GM08714 (cell line): ENCODE results near the gene GLI1.
"Not testable (repeated sequence)": the region's sequence is repeated elsewhere in the genome, so short reads cannot be mapped to it uniquely, and the experiment has no call there.

Source experiments
- H3K4me3 ChIP-seq: fragments of 200-500 bp; sonication (Bioruptor generic); 2 replicates; pipeline ENCODE4 v1.5.1; 2014; ENCODE audit warnings: mild to moderate bottlenecking, low read length, inconsistent platforms
- ZNF274 ChIP-seq: IDR thresholded peaks from 2 replicates; pipeline ENCODE4 v1.6.1; 2012; ENCODE audit warnings: mild to moderate bottlenecking, low read depth, low read length

GLI1 gene

DNA sequence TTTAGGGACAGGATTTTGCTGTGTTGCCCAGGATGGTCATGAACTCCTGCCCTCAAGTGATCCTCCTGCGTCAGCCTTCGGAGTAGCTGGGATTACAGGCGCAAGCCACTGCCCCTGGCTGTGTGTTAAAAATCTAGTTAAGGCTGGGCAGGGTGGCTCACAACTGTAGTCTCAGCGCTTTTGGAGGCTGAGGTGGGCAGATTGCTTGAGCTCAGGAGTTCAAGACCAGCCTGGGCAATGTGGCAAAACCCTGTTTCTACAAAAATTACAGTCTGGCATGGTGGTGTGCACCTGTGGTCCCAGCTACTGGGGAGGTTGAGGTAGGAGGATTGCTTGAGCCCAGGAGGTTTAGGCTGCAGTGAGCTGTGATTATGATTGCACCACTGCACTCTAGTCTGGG, 51.6 kb downstream of the GLI1 start:
- TF ChIP-seq ZNF274: no peak
- H3K4me3 ChIP-seq: no peak overlapping the region

DNA sequence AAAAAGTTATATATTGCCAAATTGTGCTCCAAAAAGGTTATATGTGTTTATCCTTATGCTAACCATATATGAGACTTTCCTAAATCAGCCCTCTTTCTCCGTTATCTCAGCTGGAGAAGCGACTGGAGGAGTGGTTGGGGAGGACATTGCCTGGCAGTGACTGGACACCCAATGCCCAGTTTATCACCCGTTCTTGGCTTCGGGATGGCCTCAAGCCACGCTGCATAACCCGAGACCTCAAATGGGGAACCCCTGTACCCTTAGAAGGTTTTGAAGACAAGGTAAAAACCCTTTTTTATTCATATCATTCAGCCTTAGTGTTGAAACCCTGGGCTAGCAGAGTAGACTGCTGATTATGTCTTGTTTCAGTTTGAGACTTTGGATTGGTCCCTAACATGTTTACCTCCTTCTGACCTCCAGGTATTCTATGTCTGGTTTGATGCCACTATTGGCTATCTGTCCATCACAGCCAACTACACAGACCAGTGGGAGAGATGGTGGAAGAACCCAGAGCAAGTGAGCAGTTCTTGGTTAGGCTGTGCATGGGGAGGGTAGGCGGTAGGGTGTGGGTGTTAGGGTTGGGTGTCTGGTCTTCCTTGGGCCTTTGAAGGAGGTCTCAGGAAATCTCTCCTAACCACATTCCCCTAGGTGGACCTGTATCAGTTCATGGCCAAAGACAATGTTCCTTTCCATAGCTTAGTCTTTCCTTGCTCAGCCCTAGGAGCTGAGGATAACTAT, 52.2 kb downstream of the GLI1 start:
- no peak overlapping the region for H3K4me3 ChIP-seq
- no peak for TF ChIP-seq ZNF274

DNA sequence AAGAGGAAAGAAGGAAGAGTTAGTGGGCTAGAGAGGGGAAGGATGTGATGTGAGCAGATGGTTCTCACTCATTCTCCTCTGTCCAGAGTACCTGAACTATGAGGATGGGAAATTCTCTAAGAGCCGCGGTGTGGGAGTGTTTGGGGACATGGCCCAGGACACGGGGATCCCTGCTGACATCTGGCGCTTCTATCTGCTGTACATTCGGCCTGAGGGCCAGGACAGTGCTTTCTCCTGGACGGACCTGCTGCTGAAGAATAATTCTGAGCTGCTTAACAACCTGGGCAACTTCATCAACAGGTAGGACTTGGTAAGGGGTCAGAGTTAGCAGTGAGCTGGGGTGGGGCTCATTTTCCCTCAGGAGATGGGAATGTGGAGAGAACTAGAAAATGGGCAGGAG, 53.1 kb downstream of the GLI1 start:
- no peak overlapping the region for H3K4me3 ChIP-seq
- TF ChIP-seq ZNF274: no peak

DNA sequence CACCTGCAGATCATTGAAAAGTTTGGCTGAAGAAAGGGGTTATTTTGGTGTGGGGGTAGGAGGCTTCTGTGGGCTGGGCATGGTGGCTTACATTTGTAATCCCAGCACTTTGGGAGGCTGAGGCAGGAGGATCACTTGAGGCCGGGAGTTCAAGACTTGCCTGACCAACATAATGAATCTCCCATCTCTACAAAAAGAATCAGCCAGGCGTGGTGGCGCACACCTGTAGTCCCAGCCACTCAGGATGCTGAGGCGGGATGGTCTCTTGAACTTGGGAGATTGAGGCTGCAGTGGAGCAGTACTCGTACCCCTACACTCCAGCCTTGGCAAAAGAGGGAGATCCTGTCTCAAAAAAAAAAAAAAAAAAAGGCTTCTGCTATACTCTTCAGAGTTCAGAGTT, 53.7 kb downstream of the GLI1 start:
- no peak for TF ChIP-seq ZNF274
- H3K4me3 ChIP-seq: no peak overlapping the region

DNA sequence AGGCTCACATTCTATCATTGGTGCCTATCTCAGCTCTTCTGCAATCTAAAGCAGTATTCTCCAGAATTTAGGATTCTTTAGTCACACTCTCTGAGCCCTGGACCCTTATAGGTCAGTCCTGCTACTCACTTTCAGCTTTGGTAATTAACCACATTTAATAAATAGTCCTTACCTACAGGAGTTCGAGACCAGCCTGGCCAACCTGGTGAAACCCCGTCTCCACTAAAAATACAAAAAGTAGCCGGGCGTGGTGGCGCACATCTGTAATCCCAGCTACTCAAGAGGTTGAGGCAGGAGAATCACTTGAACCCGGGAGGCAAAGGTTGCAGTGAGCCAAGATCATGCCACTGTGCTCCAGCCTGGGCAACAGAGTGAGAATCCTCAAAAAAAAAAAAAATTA, 54.1 kb downstream of the GLI1 start:
- not testable (repeated sequence) for H3K4me3 ChIP-seq

DNA sequence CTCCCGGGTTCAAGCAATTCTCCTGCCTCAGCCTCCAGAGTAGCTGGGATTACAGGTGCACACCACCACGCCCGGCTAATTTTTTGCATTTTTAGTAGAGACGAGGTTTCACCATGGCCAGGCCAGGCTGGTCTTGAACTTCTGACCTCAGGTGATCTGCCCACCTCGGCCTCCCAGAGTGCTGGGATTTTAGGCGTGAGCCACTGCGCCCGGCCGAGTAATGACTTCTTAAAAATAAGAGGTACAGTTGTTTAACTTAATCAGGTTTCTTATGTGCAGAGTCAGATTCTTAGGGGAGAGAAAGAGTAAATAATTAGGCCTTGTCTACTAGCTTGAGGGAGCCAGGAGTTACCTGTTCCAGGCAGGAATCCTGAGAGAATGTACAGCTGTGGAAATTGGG, 54.7 kb downstream of the GLI1 start:
- not testable (repeated sequence) for H3K4me3 ChIP-seq

DNA sequence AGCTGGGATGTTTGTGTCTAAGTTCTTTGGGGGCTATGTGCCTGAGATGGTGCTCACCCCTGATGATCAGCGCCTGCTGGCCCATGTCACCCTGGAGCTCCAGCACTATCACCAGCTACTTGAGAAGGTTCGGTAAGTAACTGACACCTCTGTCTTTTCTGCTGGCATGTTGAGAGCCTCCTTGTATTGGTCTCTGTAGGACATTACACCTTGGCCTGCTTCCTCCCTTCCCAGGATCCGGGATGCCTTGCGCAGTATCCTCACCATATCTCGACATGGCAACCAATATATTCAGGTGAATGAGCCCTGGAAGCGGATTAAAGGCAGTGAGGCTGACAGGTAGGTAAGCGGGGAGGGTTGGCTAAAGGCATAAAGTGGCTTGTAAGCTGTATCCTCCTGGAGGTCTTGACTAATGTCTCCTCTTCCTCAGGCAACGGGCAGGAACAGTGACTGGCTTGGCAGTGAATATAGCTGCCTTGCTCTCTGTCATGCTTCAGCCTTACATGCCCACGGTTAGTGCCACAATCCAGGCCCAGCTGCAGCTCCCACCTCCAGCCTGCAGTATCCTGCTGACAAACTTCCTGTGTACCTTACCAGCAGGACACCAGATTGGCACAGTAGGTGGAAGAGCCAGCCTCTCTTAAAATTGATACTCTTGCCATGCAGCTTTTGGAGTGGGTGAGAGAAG, 55.3 kb downstream of the GLI1 start:
- H3K4me3 ChIP-seq: no peak overlapping the region
- TF ChIP-seq ZNF274: no peak

DNA sequence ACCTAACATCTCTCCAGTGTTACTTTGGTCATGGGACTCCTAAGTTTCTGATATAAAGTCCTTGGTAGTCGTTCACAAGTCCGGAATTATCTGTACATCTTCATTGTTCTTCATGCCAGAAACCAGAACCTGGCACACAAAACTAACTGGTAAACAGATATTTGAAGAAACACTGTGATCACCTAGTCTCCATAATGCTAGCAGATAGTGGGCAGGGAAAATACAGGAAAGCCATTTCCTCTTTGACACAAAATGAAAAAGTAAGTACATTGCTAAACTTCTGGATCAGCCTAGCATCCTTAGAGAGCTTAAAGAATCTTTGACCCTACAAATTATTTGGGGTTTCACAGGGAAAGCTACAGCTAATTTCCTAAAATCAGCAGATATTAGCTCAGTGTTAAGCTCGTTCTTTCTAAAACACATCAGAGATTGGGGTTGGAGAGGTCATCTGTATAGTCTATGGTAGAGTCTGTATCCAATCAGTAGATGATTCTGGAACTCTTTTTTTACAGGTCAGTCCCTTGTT, 55.9 kb downstream of the GLI1 start:
- TF ChIP-seq ZNF274: no peak
- H3K4me3 ChIP-seq: no peak overlapping the region

DNA sequence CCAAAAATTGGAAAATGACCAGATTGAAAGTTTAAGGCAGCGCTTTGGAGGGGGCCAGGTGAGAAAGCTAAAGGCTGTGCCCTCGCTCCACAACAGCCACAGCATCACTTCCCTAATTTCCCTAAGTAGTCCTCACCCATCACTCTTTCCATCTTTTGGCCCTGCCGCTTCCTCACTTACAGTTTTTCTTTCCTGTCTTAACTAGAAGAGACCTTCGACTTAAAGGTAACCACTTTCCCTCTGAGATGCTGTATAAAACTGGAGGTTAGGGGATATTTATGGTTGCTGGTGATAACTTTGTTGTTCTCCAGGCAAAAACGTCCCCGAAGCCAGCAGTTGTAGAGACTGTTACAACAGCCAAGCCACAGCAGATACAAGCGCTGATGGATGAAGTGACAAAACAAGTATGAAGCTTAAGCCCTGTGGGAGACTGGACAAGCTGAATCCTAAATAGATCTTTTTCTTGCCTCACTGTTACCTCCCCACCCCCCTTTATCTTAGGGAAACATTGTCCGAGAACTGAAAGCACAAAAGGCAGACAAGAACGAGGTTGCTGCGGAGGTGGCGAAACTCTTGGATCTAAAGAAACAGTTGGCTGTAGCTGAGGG, 56.5 kb downstream of the GLI1 start:
- no peak overlapping the region for H3K4me3 ChIP-seq
- TF ChIP-seq ZNF274: no peak

DNA sequence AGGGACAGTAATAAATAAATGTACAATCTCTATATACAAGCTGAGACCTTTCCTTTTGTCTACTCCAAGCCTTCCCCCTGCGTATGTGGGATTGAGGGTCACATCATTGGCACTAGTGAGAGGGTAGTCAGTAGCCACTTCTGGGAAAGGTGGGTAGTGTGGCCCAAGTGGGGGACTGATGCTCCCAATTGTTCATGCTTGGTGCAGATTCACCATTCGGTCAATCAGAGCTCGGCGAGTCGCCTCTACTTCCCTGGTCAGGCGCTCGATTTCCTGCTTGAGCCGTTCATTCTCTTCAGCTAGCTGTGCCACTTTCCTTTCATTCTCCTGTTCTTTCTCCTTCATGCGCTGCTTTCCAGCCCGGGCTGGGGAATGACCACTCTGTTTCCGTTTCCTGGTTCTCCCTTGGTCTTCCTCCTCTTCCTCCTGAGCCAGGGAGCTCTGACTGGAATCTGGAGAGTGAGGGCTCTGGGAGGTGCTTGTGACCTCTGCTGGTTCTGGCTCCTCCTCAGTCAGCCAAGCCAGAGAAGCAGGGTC, 57.1 kb downstream of the GLI1 start:
- no peak overlapping the region for H3K4me3 ChIP-seq
- no peak for TF ChIP-seq ZNF274

DNA sequence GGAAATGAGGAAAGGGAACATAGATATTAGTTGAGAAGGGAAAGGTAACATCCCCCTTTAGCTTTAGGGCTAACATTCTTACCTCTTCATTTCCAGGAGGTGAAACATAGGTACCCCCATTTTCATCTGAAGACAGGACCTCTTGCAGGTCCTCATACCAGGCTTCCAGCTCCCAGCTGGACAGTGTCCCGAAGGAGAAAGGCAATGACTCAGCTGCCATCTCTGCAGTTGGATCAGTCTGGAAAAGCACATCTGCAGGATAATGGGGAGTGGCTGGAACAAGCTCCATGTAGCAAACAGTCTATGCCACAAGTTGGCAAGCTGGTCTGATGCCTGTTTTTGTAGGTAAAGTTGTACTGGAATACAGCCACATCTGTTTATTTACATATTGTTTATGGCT, 57.6 kb downstream of the GLI1 start:
- no peak for TF ChIP-seq ZNF274
- H3K4me3 ChIP-seq: no peak overlapping the region

DNA sequence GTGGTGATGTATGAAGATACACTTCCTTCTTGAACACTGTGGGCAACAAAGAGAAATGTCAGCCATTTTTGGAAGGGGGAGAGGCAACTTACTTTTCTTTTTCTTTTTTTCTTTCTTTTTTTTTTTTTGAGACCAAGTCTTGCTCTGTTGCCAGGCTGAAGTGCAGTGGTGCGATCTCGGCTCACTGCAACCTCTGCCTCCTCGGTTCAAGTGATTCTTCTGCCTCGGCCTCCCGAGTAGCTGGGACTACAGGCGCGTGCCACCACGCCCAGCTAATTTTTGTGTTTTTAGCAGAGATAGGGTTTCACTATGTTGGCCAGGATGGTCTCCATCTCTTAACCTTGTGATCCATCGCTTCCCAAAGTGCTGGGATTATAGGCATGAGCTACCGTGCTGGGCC, 58.1 kb downstream of the GLI1 start:
- H3K4me3 ChIP-seq: not testable (repeated sequence)

DNA sequence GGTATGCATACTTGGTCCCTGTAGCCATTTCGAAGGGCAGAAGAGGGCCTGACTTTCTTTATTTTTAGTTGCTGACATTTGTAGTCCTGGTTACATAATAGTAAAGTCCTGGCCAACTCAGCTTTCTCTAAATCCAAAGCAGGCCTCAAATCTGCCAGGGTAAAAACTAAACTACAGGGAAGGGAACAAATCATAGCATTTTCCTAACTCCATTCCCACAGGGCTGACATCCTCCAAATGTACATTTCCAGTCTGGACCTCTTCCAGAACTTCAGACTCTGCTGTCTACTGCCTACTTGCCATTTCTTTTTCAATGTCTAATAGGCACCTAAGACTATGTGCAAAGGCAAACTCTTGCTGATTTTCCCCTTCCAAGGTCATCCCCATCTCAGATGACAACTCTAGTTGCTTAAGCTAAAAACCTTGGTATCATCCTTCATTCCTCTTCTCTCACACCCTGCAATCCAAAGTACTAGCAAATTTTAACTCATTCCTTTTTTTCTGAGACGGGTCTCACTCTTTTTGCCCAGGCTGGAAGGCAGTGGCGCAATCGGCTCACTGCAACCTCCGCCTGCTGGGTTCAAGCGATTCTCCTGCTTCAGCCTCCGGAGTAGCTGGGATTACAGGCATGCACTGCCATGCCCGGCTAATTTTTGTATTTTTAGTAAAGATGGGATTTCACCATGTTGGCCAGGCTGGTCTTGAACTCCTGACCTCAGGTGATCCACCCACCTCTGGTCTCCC, 58.8 kb downstream of the GLI1 start:
- no peak for TF ChIP-seq ZNF274
- H3K4me3 ChIP-seq: peak overlapping the region; percentile 89; the same call in 1 of the 2 replicates
